ENCODE results near the gene SYNPO2. TPM values are rescaled to one million over a fixed set of nuclear protein-coding genes. Genes with fewer than 3 reads are reported as not detected.

Gene SYNPO2
- total RNA-seq, 4 donors from 2014 or later: 23.1 to 63.8 (median 42.4) TPM

- TF ChIP-seq, protein P1, sequence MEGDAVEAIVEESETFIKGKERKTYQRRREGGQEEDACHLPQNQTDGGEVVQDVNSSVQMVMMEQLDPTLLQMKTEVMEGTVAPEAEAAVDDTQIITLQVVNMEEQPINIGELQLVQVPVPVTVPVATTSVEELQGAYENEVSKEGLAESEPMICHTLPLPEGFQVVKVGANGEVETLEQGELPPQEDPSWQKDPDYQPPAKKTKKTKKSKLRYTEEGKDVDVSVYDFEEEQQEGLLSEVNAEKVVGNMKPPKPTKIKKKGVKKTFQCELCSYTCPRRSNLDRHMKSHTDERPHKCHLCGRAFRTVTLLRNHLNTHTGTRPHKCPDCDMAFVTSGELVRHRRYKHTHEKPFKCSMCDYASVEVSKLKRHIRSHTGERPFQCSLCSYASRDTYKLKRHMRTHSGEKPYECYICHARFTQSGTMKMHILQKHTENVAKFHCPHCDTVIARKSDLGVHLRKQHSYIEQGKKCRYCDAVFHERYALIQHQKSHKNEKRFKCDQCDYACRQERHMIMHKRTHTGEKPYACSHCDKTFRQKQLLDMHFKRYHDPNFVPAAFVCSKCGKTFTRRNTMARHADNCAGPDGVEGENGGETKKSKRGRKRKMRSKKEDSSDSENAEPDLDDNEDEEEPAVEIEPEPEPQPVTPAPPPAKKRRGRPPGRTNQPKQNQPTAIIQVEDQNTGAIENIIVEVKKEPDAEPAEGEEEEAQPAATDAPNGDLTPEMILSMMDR (IDR thresholded peaks at IDR 0.05; ENCODE audit: low read depth): no peak
These were observed 4.8 kb upstream of the SYNPO2 start for GRCh38 chr4:118883861-118884260.

GRCh38 chr4:118884716-118885115 lies 3.9 kb upstream of the SYNPO2 start:
- TF ChIP-seq, protein P1 (IDR thresholded peaks at IDR 0.05; ENCODE audit: low read depth): no peak

GRCh38 chr4:118889312-118889691 lies 648 bp downstream of the SYNPO2 start:
- TF ChIP-seq, protein P1 (IDR thresholded peaks at IDR 0.05; ENCODE audit: low read depth): no peak

DNA sequence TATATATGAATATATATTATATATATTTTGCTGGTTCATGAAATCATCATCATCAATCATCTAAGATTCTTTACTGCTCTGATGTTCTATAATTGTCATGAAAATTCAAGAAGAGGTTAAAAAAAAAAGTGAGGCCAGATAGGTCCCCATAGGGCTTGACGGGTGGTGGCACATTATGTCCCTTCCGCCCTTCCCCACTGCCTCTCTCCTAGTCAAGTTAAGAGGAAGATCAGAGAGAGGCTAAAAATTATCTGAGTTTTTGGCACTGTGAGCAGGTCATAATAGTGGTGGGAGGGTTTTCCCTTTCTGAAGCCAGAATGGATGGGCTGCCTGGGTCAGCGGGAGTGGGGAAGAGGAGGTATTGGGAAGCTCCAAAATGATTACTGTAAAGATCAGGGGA lies 5.4 kb downstream of the SYNPO2 start:
- TF ChIP-seq, protein P1 (IDR thresholded peaks at IDR 0.05; ENCODE audit: low read depth): no peak

GRCh38 chr4:118898221-118898620 lies 9.6 kb downstream of the SYNPO2 start:
- TF ChIP-seq, protein P1 (IDR thresholded peaks at IDR 0.05; ENCODE audit: low read depth): no peak

- TF ChIP-seq, protein P1 (IDR thresholded peaks at IDR 0.05; ENCODE audit: low read depth): no peak
These were observed 10.1 kb downstream of the SYNPO2 start for GRCh38 chr4:118898684-118899138.

DNA sequence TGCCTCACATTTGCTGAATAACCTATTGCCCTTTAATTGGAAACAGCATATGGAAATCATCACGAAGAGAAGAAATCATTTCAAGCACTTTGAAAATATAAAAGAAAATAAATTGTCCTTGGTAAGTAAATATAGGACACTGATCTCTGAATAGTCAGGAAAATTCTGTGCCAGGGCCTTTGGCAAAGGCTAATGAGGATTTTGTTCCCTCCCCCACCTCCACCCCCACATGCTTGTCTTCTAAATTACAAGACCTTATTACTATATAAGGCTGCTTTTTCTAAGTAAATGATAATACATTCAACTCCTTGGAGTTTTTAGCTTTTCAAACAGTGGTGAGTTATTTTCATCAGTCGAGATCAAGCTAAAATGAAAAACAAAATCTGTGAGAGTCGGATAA lies 15.8 kb downstream of the SYNPO2 start:
- TF ChIP-seq, protein P1 (IDR thresholded peaks at IDR 0.05; ENCODE audit: low read depth): no peak

Data from subcutaneous adipose tissue (tissue), 4 donors.